Gastroesophageal sphincter (tissue), 3 donors: ENCODE results near the gene PHF10.

ENCODE experiments used
- CTCF ChIP-seq, 4 experiments: fragments of 200-600 bp in 2 of 4; fragments of 450-650 bp in 2 of 4; sonication (generic) in 1 of 4; IDR thresholded peaks; one replicate each; pipeline ENCODE4 v1.5.1; 2017 to 2019; ENCODE audit warnings: antibody characterized with exemption in 4 of 4, mild to moderate bottlenecking in 2 of 4, moderate library complexity in 2 of 4
- POLR2A ChIP-seq, 2 donors: fragments of 450-650 bp; IDR thresholded peaks; one replicate each; pipeline ENCODE4 v1.6.1; 2017; ENCODE audit warnings: antibody characterized with exemption in 2 of 2, mild to moderate bottlenecking in 2 of 2, moderate library complexity in 1 of 2
- POLR2AphosphoS5 ChIP-seq: sonication (generic); formaldehyde crosslinking; IDR thresholded peaks from one replicate; pipeline ENCODE4 v1.6.1; 2017; ENCODE audit warnings: antibody characterized with exemption

DNA sequence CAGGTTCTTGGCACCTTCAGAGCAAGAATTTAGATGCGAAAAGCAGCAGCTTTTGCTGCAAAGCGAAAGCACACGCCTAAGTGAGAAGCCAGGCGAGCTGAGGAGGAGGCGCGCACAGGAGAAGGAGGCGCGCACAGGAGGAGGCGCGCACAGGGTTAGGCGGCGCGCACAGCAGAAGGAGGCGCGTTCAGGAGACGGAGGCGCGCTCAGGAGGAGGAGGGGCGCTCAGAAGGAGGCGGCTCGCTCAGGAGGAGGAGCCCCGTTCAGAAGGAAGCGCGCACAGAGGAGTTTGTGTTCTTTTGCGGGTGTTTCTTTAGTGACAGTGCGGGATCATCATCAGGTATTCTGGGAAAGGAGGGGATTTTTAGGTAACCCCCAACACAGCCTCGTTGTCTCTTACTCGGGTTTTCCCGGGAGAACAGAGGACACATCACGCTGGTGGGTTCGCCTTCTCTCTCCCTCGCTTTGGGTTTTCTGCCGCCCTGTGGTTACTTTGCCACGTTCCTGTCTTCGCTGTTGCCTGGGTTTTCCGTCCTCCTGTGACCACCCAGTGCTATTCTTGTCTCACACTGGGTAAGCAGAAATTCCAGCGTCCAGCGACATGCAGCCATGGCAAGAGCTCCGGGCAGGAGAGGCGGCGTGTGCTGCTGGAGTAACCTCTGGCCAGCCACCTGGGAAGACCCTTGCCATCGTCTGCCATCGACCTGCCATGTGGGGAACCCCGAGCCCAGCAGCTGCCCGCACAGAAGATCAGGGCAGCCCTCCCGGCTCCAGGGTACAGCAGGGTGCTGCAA lies 69.5 kb downstream of the PHF10 start:
- TF ChIP-seq POLR2AphosphoS5 (peak; percentile 3), CTCF (IDR thresholded peaks at IDR 0.05) (peak in 3 of 4 experiments; percentile 19 to 51 (median 41)), POLR2A (IDR thresholded peaks at IDR 0.05) (peak; percentile 16 to 17)
